Panc1 (cell line): ENCODE results near the gene TAS2R7. TPM values are rescaled to one million over a fixed set of nuclear protein-coding genes. Genes with fewer than 3 reads are reported as not detected.
A peak's percentile ranks its signal among the peaks of the same experiment; 100 is the strongest.

Source experiments
- ATAC-seq: fragments of 200-7000 bp; cut with Tn5 transposase; 2 replicates; pipeline ENCODE4 v1.9.1; 2020; ENCODE audit warnings: mild to moderate bottlenecking, moderate library complexity
- BruUV-seq: library from RNA; stranded (reverse); fragments of 400-500 nt; replicated peaks from 2 replicates; lab custom pipeline; 2021; lab: Mats Ljungman, UMichigan
- CTCF ChIA-PET: fragments of 300-600 bp; sonication (Branson Sonifier 250); formaldehyde crosslinking; loops from one replicate; lab custom pipeline; 2022; ENCODE audit warnings: antibody characterized with exemption; lab: Charles Lee
- POLR2A ChIA-PET: fragments of 300-600 bp; sonication (Branson Sonifier 250); formaldehyde crosslinking; loops from one replicate; lab custom pipeline; 2022; ENCODE audit warnings: antibody characterized with exemption; lab: Charles Lee
- DNase-seq: peaks from one replicate; pipeline ENCODE4 v3.0.0-alpha.2; 2010; ENCODE audit warnings: low read depth, low spot score
- H3K27ac ChIP-seq: 2 replicates; pipeline ENCODE4 v1.5.1; 2011; ENCODE audit warnings: mild to moderate bottlenecking, low read length, inconsistent platforms
- H3K27me3 ChIP-seq: fragments of 200-500 bp; sonication (Bioruptor generic); 2 replicates; pipeline ENCODE4 v1.6.0; 2014; ENCODE audit warnings: low read length, inconsistent platforms; ENCODE audit not compliant: control insufficient read depth, insufficient read depth
- H3K36me3 ChIP-seq: fragments of 200-500 bp; sonication (Bioruptor generic); 2 replicates; pipeline ENCODE4 v1.5.1; 2014; ENCODE audit warnings: inconsistent platforms, mild to moderate bottlenecking, low read length, moderate library complexity; ENCODE audit not compliant: control insufficient read depth, insufficient read depth
- H3K4me1 ChIP-seq: 2 replicates; pipeline ENCODE4 v1.5.1; 2011; ENCODE audit warnings: inconsistent platforms, mild to moderate bottlenecking, low read length, moderate library complexity; ENCODE audit not compliant: control insufficient read depth, insufficient read depth
- H3K4me3 ChIP-seq, 2 experiments: 2 replicates each; pipeline ENCODE4 v1.5.1; 2011 to 2012; ENCODE audit warnings: low read depth in 2 of 2, low read length in 2 of 2, mild to moderate bottlenecking in 2 of 2, inconsistent platforms in 1 of 2, moderate library complexity in 1 of 2
- H3K9me3 ChIP-seq: fragments of 200-500 bp; sonication (Bioruptor generic); 2 replicates; pipeline ENCODE4 v1.5.1; 2014; ENCODE audit warnings: low read depth, mild to moderate bottlenecking, inconsistent platforms, low read length, moderate library complexity; ENCODE audit not compliant: control insufficient read depth, insufficient read depth
- CTCF ChIP-seq: fragments of 450-650 bp; IDR thresholded peaks from 2 replicates; pipeline ENCODE4 v1.5.1; 2017; ENCODE audit warnings: mild to moderate bottlenecking
- POLR2AphosphoS5 ChIP-seq: IDR thresholded peaks from 2 replicates; pipeline ENCODE4 v1.6.1; 2012; ENCODE audit warnings: mild to moderate bottlenecking, low read depth, low read length, moderate library complexity
- SIN3A ChIP-seq: IDR thresholded peaks from 2 replicates; pipeline ENCODE4 v1.6.1; 2012; ENCODE audit warnings: low read depth, mild to moderate bottlenecking, low read length, moderate library complexity, borderline replicate concordance; ENCODE audit not compliant: insufficient read depth
- TCF7L2 ChIP-seq: IDR thresholded peaks from 2 replicates; pipeline ENCODE4 v1.6.1; 2011; ENCODE audit warnings: mild to moderate bottlenecking, low read depth, low read length, inconsistent platforms
- in situ Hi-C: cut with HindIII; loops from 2 replicates; pipeline ENCODE4 v1.10.0; 2016; ENCODE audit warnings: low sequenced_read_pairs, low pct_unique_long_range_greater_than_20kb
- intact Hi-C: fragments of 100-400 bp; cut with micrococcal nuclease; formaldehyde crosslinking; loops from one replicate; pipeline ENCODE4 v1.10.0; 2022; ENCODE audit not compliant: unreplicated experiment
- total RNA-seq: library from RNA; stranded (reverse); gene quantifications from one replicate; pipeline ENCODE4 v1.2.1, GENCODE V29; 2021; ENCODE audit not compliant: unreplicated experiment
- TF ChIP-seq, protein P1 (sequence below), 2 experiments: IDR thresholded peaks; 2 replicates each; pipeline ENCODE4 v1.6.1; 2011 to 2012; ENCODE audit warnings: low read depth in 2 of 2, control low read depth in 1 of 2, low read length in 1 of 2, mild to moderate bottlenecking in 1 of 2, moderate library complexity in 1 of 2; ENCODE audit not compliant: insufficient read depth in 1 of 2

TAS2R7 gene
- total RNA-seq, 1 experiment from 2014 or later, result not detected

DNA sequence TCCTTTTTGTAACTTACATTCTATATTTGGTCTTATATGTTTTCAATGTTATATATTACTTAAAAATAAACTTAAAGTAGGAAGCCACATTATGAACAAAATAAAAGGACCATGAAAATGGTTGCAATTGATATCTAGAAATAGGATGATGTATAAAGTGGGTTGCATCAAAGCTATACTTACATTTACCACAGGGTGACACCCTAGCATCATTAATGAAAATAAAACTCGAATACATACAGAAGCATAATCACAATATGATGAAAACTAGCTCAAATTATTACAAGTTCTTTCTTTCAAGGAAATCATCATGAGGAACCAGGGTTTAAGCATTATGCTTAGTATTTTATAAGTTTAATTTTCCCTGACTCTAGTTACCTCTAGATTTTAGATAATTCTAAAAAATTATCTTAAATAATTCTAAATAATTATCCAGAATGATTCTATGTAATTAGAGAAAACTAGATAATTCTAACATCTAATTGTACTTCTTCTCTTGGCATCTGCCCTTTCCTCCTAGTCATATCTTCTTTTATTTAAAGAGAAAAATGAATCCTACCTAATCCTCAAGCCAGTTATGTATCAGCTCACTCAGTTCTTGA lies 31.2 kb downstream of the TAS2R7 start:
- POLR2A ChIA-PET, result no interaction called here
- no peak overlapping the region for H3K27ac ChIP-seq
- TF ChIP-seq CTCF (peak; percentile 37; the same call in 1 of the 2 replicates), TCF7L2 (no peak)
- DNase-seq (peak; percentile 17), ATAC-seq (no peak)
- peaks cover 18% of the 10 kb centered on the region for H3K27me3 ChIP-seq
- intact Hi-C loops, result loop anchor here (2.0 to 5.0 kb wide), 2 partner anchors 426 to 716 kb away; no protein-coding TSS in a partner anchor
- no TSS peak for BruUV-seq
- H3K4me3 ChIP-seq, result no peak overlapping the region
- H3K4me1 ChIP-seq, result no peaks in the 10 kb centered on the region
- no peaks in the 10 kb centered on the region for H3K9me3 ChIP-seq
- no peaks in the 10 kb centered on the region for H3K36me3 ChIP-seq
- CTCF ChIA-PET, result interaction anchor here (1.1 to 1.3 kb wide), 3 partner anchors 429 to 737 kb away, joined by 3 to 6 read pairs (median 6); no protein-coding TSS in a partner anchor
- in situ Hi-C loops, result no loop called here

- H3K9me3 ChIP-seq, result peaks cover 7% of the 10 kb centered on the region; the same call in 1 of the 2 replicates
- H3K4me1 ChIP-seq, result no peaks in the 10 kb centered on the region
- no peak overlapping the region for H3K27ac ChIP-seq
- H3K36me3 ChIP-seq, result no peaks in the 10 kb centered on the region; the same call in 1 of the 2 replicates
- ATAC-seq (no peak), DNase-seq (no peak)
- H3K4me3 ChIP-seq, result no peak overlapping the region
- TF ChIP-seq POLR2AphosphoS5 (no peak), CTCF (no peak), SIN3A (no peak), TCF7L2 (no peak)
- in situ Hi-C loops, result no loop called here
- ChIA-PET CTCF (no interaction called here), POLR2A (interaction anchor here (0.5 kb wide), 1 partner anchor 566 kb away, joined by 7 read pairs; no protein-coding TSS in a partner anchor)
- H3K27me3 ChIP-seq, result no peaks in the 10 kb centered on the region
- BruUV-seq, result no TSS peak
- intact Hi-C loops, result loop anchor here (10.0 kb wide), 1 partner anchor 145 kb away; the partner anchor contains the start of gene MAGOHB
Measured at GRCh38 chr12:10759657-10760056, 42.8 kb downstream of the TAS2R7 start.

- in situ Hi-C loops, result no loop called here
- BruUV-seq, result no TSS peak
- ChIA-PET CTCF (no interaction called here), POLR2A (no interaction called here)
- intact Hi-C loops, result loop anchor here (10.0 kb wide), 1 partner anchor 141 kb away; the partner anchor contains the start of gene MAGOHB
- Histone ChIP-seq H3K27ac (no peak overlapping the region), H3K4me1 (no peaks in the 10 kb centered on the region), H3K9me3 (peaks cover 7% of the 10 kb centered on the region; the same call in 1 of the 2 replicates), H3K4me3 (no peak overlapping the region), H3K27me3 (no peaks in the 10 kb centered on the region), H3K36me3 (no peaks in the 10 kb centered on the region)
- DNase-seq, result no peak
- ATAC-seq, result no peak
- no peak for TF ChIP-seq POLR2AphosphoS5
- TF ChIP-seq TCF7L2, result no peak
- no peak for TF ChIP-seq SIN3A
- TF ChIP-seq, protein P1, sequence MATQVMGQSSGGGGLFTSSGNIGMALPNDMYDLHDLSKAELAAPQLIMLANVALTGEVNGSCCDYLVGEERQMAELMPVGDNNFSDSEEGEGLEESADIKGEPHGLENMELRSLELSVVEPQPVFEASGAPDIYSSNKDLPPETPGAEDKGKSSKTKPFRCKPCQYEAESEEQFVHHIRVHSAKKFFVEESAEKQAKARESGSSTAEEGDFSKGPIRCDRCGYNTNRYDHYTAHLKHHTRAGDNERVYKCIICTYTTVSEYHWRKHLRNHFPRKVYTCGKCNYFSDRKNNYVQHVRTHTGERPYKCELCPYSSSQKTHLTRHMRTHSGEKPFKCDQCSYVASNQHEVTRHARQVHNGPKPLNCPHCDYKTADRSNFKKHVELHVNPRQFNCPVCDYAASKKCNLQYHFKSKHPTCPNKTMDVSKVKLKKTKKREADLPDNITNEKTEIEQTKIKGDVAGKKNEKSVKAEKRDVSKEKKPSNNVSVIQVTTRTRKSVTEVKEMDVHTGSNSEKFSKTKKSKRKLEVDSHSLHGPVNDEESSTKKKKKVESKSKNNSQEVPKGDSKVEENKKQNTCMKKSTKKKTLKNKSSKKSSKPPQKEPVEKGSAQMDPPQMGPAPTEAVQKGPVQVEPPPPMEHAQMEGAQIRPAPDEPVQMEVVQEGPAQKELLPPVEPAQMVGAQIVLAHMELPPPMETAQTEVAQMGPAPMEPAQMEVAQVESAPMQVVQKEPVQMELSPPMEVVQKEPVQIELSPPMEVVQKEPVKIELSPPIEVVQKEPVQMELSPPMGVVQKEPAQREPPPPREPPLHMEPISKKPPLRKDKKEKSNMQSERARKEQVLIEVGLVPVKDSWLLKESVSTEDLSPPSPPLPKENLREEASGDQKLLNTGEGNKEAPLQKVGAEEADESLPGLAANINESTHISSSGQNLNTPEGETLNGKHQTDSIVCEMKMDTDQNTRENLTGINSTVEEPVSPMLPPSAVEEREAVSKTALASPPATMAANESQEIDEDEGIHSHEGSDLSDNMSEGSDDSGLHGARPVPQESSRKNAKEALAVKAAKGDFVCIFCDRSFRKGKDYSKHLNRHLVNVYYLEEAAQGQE (IDR thresholded peaks at IDR 0.05; ENCODE audit: insufficient read depth in 1 of 2, low read depth in 2 of 2, low read length in 1 of 2), result no peak
- no peak for TF ChIP-seq CTCF
Measured at GRCh38 chr12:10756194-10756593, 46.2 kb downstream of the TAS2R7 start.
